Head of caudate nucleus (tissue), 42 donors: ENCODE results near the gene CEMIP2.

Experiments
- DNase-seq, 42 donors: peaks; one replicate each; pipeline versions ENCODE4 v3.0.0 to v3.0.0-alpha.2; 2020 to 2021; ENCODE audit warnings: mixed read lengths in 7 of 42
- intact Hi-C: fragments of 100-400 bp; cut with DNase I; formaldehyde crosslinking; loops from one replicate; pipeline ENCODE4 v1.15.0; 2022

Gene CEMIP2

GRCh38 chr9:71756753-71757152, 11.6 kb downstream of the CEMIP2 start:
- intact Hi-C loops: no loop called here
- no peak for DNase-seq

- intact Hi-C loops: no loop called here
- DNase-seq: no peak
Measured at GRCh38 chr9:71755869-71756268, 12.4 kb downstream of the CEMIP2 start.

- no peak for DNase-seq
- intact Hi-C loops: no loop called here
Measured at GRCh38 chr9:71755230-71755629, 13.1 kb downstream of the CEMIP2 start.

DNA sequence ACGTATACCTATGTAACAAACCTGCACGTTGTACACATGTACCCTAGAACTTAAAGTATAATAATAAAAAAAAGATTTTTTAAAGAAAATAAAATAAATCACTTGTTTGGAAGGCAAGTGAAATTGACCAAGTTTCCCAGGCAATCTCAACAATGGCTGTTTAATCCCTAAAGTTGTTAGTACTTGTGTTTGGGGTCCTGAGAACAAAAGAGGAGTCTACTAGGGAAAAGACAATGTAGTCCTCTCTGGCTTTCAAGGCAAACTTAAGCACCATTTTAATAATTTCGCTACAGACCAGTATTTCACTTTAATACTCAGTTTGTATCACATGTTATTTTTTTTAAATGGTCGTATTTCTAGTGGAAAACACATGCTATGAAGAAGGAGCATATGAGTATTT, 14.2 kb downstream of the CEMIP2 start:
- no peak for DNase-seq
- intact Hi-C loops: no loop called here

- intact Hi-C loops: no loop called here
- DNase-seq: no peak
Measured at GRCh38 chr9:71752928-71753327, 15.4 kb downstream of the CEMIP2 start.

DNA sequence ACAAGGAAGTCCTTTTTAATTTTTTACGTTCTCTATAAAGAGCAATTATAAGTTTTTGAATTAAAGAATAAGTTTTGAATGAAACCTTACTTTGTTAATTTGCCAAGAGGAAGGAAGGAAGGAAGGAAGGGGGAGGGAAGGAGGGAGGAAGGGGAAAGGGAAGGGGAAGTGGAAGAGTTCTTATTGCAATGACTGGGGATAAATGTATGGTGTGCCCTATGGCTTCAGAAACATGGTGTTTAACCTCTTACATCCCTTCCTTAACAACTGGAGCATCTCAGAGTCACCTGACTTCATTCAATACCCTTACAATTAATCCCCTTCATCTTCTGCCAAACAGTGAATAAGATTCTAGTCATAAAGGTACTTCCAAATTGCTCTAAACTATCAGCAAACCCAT, 16.0 kb downstream of the CEMIP2 start:
- intact Hi-C loops: no loop called here
- DNase-seq: no peak

- intact Hi-C loops: no loop called here
- DNase-seq: no peak
Measured at GRCh38 chr9:71748280-71748743, 20.0 kb downstream of the CEMIP2 start.

- intact Hi-C loops: no loop called here
- no peak for DNase-seq
Measured at GRCh38 chr9:71747576-71747975, 20.7 kb downstream of the CEMIP2 start.

- no peak for DNase-seq
Measured at GRCh38 chr9:71746758-71747125, 21.6 kb downstream of the CEMIP2 start.

GRCh38 chr9:71746023-71746757, 22.1 kb downstream of the CEMIP2 start:
- DNase-seq: no peak

More at GRCh38 chr9:71746758-71747125, 21.6 kb downstream of the CEMIP2 start:
- intact Hi-C loops: no loop called here

GRCh38 chr9:71744754-71745521, 23.4 kb downstream of the CEMIP2 start:
- intact Hi-C loops: no loop called here
- no peak for DNase-seq

More at GRCh38 chr9:71746023-71746757, 22.1 kb downstream of the CEMIP2 start:
- intact Hi-C loops: no loop called here

DNA sequence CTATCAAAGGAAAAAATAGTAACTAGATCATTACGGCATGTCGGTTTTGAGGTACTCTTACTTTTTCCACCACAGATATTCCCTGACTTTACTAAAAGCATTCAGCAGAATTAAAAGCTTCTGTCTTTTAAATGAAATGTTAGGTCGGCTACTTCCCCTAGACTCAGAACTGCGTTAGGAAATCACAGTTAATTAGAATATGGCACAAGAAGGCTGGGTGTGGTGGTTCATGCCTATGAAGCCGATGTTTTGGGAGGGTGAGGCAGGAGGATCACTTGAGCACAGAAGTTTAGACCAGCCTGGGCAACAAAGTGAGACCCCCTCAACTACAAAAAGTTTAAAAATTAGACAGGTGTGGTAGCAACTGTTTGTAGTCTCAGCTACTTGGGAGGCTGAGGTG, 24.4 kb downstream of the CEMIP2 start:
- DNase-seq: no peak
- intact Hi-C loops: no loop called here

DNA sequence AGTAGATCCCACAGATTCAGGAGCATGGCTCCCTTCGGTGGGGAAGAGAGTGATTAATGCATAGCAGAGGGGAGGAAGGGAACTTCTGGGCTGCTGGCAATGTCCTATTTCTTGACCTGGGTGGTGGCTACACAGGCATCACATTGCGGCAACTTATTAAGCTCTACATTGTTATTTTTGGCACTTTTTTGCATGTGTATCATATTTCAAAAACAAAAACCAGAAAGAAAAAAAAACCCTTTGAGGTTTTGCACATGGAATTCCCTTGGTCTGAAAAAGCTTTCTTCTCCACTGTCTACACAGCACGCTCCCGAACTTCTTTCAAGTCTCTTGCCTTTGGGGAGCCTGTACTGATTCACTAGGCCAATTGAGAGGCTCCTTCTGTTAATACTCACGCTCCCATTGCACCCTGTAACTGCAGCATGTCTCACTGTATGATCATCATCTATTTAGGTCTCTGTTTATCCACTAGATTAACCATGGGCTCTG, 25.1 kb downstream of the CEMIP2 start:
- no peak for DNase-seq
- intact Hi-C loops: no loop called here

- DNase-seq: no peak
- intact Hi-C loops: no loop called here
Measured at GRCh38 chr9:71742703-71743102, 25.6 kb downstream of the CEMIP2 start.

- intact Hi-C loops: no loop called here
- DNase-seq: no peak
Measured at GRCh38 chr9:71741926-71742648, 26.2 kb downstream of the CEMIP2 start.

DNA sequence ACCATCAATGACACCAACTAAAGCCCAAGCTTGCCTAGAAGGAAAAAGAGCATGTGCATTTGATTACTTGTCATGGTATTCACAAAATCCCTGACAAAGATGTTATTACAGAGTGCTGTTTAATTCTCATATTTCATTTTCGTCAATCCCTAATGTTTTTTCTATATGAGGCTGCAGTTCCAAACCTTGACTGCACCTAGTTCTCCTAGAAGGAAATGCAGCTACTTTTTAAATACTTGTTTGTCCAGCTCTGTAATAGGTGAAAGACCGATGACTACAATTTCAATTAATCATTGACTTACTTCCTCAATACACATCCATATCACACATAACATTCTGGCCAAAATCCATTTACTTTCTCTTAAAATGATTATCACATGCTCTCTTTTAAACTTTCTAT, 28.1 kb downstream of the CEMIP2 start:
- no peak for DNase-seq
- intact Hi-C loops: no loop called here

DNA sequence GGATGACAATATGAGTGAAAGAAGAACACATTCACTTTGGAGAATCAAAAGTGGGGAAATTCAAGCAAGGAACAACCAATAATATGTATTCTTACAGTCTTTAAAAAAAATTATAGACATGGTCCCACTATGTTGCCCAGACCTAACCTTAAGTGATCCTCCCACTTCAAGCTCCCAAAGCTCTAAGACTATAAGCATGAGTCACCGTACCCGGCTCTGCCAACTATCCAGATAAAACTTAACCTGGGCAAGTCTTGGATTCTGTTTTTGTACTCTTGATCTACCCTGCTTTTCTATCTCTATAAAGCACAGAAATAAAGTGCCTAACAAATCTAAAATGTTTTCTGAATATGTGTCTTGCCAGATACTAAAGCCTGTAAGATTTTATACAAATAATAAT, 30.9 kb downstream of the CEMIP2 start:
- intact Hi-C loops: no loop called here
- no peak for DNase-seq

DNA sequence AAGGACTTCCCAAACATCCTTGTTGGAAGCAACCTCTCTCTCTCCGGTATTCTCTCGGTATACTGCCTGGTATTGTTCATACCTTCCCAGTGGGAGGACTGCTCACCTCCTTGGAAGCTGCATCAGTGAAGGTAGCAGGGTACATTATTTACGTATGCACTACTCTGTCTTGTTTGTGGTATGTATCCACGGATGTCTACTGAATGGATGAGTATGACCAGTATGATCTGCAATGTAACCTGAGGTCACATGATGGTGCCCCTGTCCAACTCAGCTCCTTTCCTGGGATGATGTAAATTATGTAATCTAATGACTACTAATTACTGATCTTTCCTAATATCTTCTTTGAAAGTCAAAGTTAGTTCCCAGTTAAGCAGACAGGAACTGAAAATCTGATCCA, 32.1 kb downstream of the CEMIP2 start:
- intact Hi-C loops: no loop called here
- no peak for DNase-seq

GRCh38 chr9:71734950-71735349, 33.4 kb downstream of the CEMIP2 start:
- intact Hi-C loops: no loop called here
- no peak for DNase-seq

DNA sequence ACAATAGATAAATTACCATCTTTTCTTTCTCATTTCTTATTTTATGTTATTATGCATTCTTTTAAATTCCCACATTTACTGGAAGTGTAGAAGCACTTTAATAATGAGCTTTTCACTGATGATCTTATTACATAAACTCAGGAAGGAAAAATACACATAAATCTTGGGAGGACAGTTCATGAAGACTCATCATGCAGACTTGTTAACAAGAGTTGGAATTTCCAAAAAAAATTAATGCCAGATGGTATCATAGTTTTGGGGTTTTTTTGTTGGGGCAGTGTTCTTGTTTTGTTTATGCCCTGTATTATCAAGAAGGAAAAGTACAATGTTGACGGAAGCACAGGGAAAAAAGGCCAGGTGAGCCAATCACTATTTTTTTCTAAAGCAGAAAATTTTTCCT, 35.1 kb downstream of the CEMIP2 start:
- DNase-seq: no peak
- intact Hi-C loops: no loop called here
